Measurements from ENCODE around the gene RAD51B. TPM values are rescaled to one million over a fixed set of nuclear protein-coding genes. Genes with fewer than 3 reads are reported as not detected.

The RAD51B gene
- total RNA-seq, 2 donors from 2014 or later = 13.7 to 15.1 TPM

GRCh38 chr14:68701001-68701741 is 881.6 kb downstream of the RAD51B start:
- intact Hi-C loops (cut with DNase I) = no loop called here
- peak; percentile 45 for DNase-seq (ENCODE audit: low spot score)

- DNase-seq (ENCODE audit: low spot score) = no peak
- intact Hi-C loops (cut with DNase I) = no loop called here
Measured at GRCh38 chr14:68702135-68702534, 882.6 kb downstream of the RAD51B start.

GRCh38 chr14:68702578-68702977 is 883.0 kb downstream of the RAD51B start:
- intact Hi-C loops (cut with DNase I) = no loop called here
- no peak for DNase-seq (ENCODE audit: low spot score)

- no peak for DNase-seq (ENCODE audit: low spot score)
- intact Hi-C loops (cut with DNase I) = no loop called here
Measured at GRCh38 chr14:68703093-68703492, 883.5 kb downstream of the RAD51B start.

GRCh38 chr14:68704736-68705720 is 885.4 kb downstream of the RAD51B start:
- DNase-seq (ENCODE audit: low spot score) = no peak
- intact Hi-C loops (cut with DNase I) = no loop called here

GRCh38 chr14:68705741-68706283 is 886.2 kb downstream of the RAD51B start:
- DNase-seq (ENCODE audit: low spot score) = no peak

GRCh38 chr14:68707482-68707881 is 887.9 kb downstream of the RAD51B start:
- no peak for DNase-seq (ENCODE audit: low spot score)
- intact Hi-C loops (cut with DNase I) = no loop called here

More at GRCh38 chr14:68705741-68706283, 886.2 kb downstream of the RAD51B start:
- intact Hi-C loops (cut with DNase I) = no loop called here

- intact Hi-C loops (cut with DNase I) = no loop called here
- no peak for DNase-seq (ENCODE audit: low spot score)
Measured at GRCh38 chr14:68708343-68708742, 888.8 kb downstream of the RAD51B start.

GRCh38 chr14:68709007-68709406 is 889.4 kb downstream of the RAD51B start:
- no peak for DNase-seq (ENCODE audit: low spot score)

GRCh38 chr14:68710776-68711175 is 891.2 kb downstream of the RAD51B start:
- no peak for DNase-seq (ENCODE audit: low spot score)
- intact Hi-C loops (cut with DNase I) = no loop called here

More at GRCh38 chr14:68709007-68709406, 889.4 kb downstream of the RAD51B start:
- intact Hi-C loops (cut with DNase I) = no loop called here

GRCh38 chr14:68711561-68712309 is 892.2 kb downstream of the RAD51B start:
- intact Hi-C loops (cut with DNase I) = no loop called here
- DNase-seq (ENCODE audit: low spot score) = no peak

- DNase-seq (ENCODE audit: low spot score) = no peak
- intact Hi-C loops (cut with DNase I) = no loop called here
Measured at GRCh38 chr14:68712703-68713370, 893.3 kb downstream of the RAD51B start.

- no peak for DNase-seq (ENCODE audit: low spot score)
- intact Hi-C loops (cut with DNase I) = no loop called here
Measured at GRCh38 chr14:68713782-68714181, 894.2 kb downstream of the RAD51B start.

- intact Hi-C loops (cut with DNase I) = no loop called here
- no peak for DNase-seq (ENCODE audit: low spot score)
Measured at GRCh38 chr14:68714991-68715924, 895.7 kb downstream of the RAD51B start.

GRCh38 chr14:68716698-68717097 is 897.1 kb downstream of the RAD51B start:
- no peak for DNase-seq (ENCODE audit: low spot score)
- intact Hi-C loops (cut with DNase I) = no loop called here

- DNase-seq (ENCODE audit: low spot score) = no peak
- intact Hi-C loops (cut with DNase I) = no loop called here
Measured at GRCh38 chr14:68718023-68718990, 898.7 kb downstream of the RAD51B start.
